Endothelial cell of umbilical vein (primary cell): Measurements from ENCODE around the gene NDUFS8.

ENCODE experiments used
- EZH2 ChIP-seq: IDR thresholded peaks from 2 replicates; pipeline ENCODE4 v1.6.1; 2012; ENCODE audit warnings: borderline replicate concordance, low read depth, mild to moderate bottlenecking, moderate library complexity, low read length, inconsistent platforms; ENCODE audit not compliant: severe bottlenecking
- JUN ChIP-seq: IDR thresholded peaks from 2 replicates; pipeline ENCODE4 v1.6.1; 2011; ENCODE audit warnings: borderline replicate concordance, low read depth; ENCODE audit not compliant: insufficient read length, insufficient read depth
- TF ChIP-seq, protein P1 (sequence below), 2 donors: IDR thresholded peaks; 1 replicate in 1 of 2; 2 replicates in 1 of 2; pipeline ENCODE4 v1.5.1; 2011; ENCODE audit warnings: low read length in 2 of 2, mild to moderate bottlenecking in 2 of 2, moderate library complexity in 2 of 2, control low read depth in 1 of 2, inconsistent platforms in 1 of 2, low read depth in 1 of 2; ENCODE audit not compliant: insufficient read depth in 1 of 2; ENCODE audit errors: extremely low read depth in 1 of 2

GRCh38 chr11:68043349-68044144, 13.1 kb downstream of the NDUFS8 start:
- TF ChIP-seq EZH2 (no peak), JUN (no peak)
- TF ChIP-seq, protein P1, sequence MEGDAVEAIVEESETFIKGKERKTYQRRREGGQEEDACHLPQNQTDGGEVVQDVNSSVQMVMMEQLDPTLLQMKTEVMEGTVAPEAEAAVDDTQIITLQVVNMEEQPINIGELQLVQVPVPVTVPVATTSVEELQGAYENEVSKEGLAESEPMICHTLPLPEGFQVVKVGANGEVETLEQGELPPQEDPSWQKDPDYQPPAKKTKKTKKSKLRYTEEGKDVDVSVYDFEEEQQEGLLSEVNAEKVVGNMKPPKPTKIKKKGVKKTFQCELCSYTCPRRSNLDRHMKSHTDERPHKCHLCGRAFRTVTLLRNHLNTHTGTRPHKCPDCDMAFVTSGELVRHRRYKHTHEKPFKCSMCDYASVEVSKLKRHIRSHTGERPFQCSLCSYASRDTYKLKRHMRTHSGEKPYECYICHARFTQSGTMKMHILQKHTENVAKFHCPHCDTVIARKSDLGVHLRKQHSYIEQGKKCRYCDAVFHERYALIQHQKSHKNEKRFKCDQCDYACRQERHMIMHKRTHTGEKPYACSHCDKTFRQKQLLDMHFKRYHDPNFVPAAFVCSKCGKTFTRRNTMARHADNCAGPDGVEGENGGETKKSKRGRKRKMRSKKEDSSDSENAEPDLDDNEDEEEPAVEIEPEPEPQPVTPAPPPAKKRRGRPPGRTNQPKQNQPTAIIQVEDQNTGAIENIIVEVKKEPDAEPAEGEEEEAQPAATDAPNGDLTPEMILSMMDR (IDR thresholded peaks at IDR 0.05; ENCODE audit: extremely low read depth in 1 of 2, insufficient read depth in 1 of 2, low read depth in 1 of 2, low read length in 2 of 2): no peak
